Stimulated activated naive CD8-positive, alpha-beta T cell treated with anti-CD3 and anti-CD28 coated beads, Interleukin-15, amount 100 ng/mL, for 72 hours (primary cell): ENCODE data around the gene TBX5.

Experiments
- ATAC-seq: fragments of 150-1000 bp; cut with Tn5 transposase; 2 replicates; pipeline ENCODE4 v1.10.0; 2021; ENCODE audit warnings: mild to moderate bottlenecking, moderate library complexity
- DNase-seq, 2 donors: peaks; one replicate each; pipeline ENCODE4 v3.0.0; 2021 to 2022
- H3K27ac Mint-ChIP-seq, 2 donors: one replicate each; pipeline ENCODE4 v1.8.0; 2022; ENCODE audit warnings: mild to moderate bottlenecking in 2 of 2, mixed read lengths in 2 of 2, moderate library complexity in 2 of 2
- H3K27me3 Mint-ChIP-seq: one replicate; pipeline ENCODE4 v1.8.0; 2022; ENCODE audit warnings: mixed read lengths
- H3K4me1 Mint-ChIP-seq: one replicate; pipeline ENCODE4 v1.8.0; 2022; ENCODE audit warnings: mild to moderate bottlenecking, mixed read lengths
- H3K4me3 Mint-ChIP-seq, 2 donors: one replicate each; pipeline ENCODE4 v1.8.0; 2022; ENCODE audit warnings: mild to moderate bottlenecking in 2 of 2, mixed read lengths in 2 of 2, moderate library complexity in 1 of 2
- H3K9me3 Mint-ChIP-seq, 2 donors: one replicate each; pipeline ENCODE4 v1.8.0; 2022; ENCODE audit warnings: mixed read lengths in 2 of 2

TBX5 gene

GRCh38 chr12:114340231-114340630 lies 65.7 kb downstream of the TBX5 start:
- Mint-ChIP-seq H3K27me3 (peaks cover 8% of the 10 kb centered on the region), H3K27ac (no peak overlapping the region), H3K4me1 (no peaks in the 10 kb centered on the region), H3K4me3 (no peak overlapping the region), H3K9me3 (peaks cover 0 to 6% of the 10 kb centered on the region in 2 donors)
- no peak for ATAC-seq
- DNase-seq = no peak

- Mint-ChIP-seq H3K4me3 (no peak overlapping the region), H3K27me3 (peaks cover 12% of the 10 kb centered on the region), H3K27ac (no peak overlapping the region), H3K9me3 (peaks cover 0 to 6% of the 10 kb centered on the region in 2 donors), H3K4me1 (no peaks in the 10 kb centered on the region)
- no peak for DNase-seq
- ATAC-seq = no peak
Observed at GRCh38 chr12:114339626-114340025, 66.3 kb downstream of the TBX5 start.

- peaks cover 6 to 13% of the 10 kb centered on the region in 2 donors for H3K9me3 Mint-ChIP-seq
- H3K27me3 Mint-ChIP-seq = peaks cover 12% of the 10 kb centered on the region
- no peaks in the 10 kb centered on the region for H3K4me1 Mint-ChIP-seq
- no peak overlapping the region for H3K4me3 Mint-ChIP-seq
- ATAC-seq (no peak), DNase-seq (no peak)
- no peak overlapping the region for H3K27ac Mint-ChIP-seq
Observed at GRCh38 chr12:114335607-114336006, 70.3 kb downstream of the TBX5 start.

GRCh38 chr12:114334395-114334794 lies 71.5 kb downstream of the TBX5 start:
- no peak for ATAC-seq

GRCh38 chr12:114328292-114328691 lies 77.7 kb downstream of the TBX5 start:
- Mint-ChIP-seq H3K4me3 (no peak overlapping the region), H3K9me3 (peaks cover 0 to 24% of the 10 kb centered on the region in 2 donors), H3K27ac (no peak overlapping the region), H3K4me1 (no peaks in the 10 kb centered on the region), H3K27me3 (no peaks in the 10 kb centered on the region)
- DNase-seq (no peak), ATAC-seq (no peak)

More at GRCh38 chr12:114334395-114334794, 71.5 kb downstream of the TBX5 start:
- Mint-ChIP-seq H3K9me3 (peaks cover 6 to 20% of the 10 kb centered on the region in 2 donors), H3K27ac (no peak overlapping the region), H3K4me1 (no peaks in the 10 kb centered on the region), H3K27me3 (peaks cover 12% of the 10 kb centered on the region), H3K4me3 (no peak overlapping the region)
- no peak for DNase-seq

- H3K4me1 Mint-ChIP-seq = no peaks in the 10 kb centered on the region
- H3K4me3 Mint-ChIP-seq = no peak overlapping the region
- ATAC-seq (no peak), DNase-seq (no peak)
- H3K27ac Mint-ChIP-seq = no peak overlapping the region
- H3K27me3 Mint-ChIP-seq = no peaks in the 10 kb centered on the region
- H3K9me3 Mint-ChIP-seq = peaks cover 0 to 24% of the 10 kb centered on the region in 2 donors
Observed at GRCh38 chr12:114327765-114328164, 78.2 kb downstream of the TBX5 start.

- DNase-seq = no peak
- no peak for ATAC-seq
- H3K27me3 Mint-ChIP-seq = peaks cover 7% of the 10 kb centered on the region
- H3K4me3 Mint-ChIP-seq = no peak overlapping the region
- no peak overlapping the region for H3K27ac Mint-ChIP-seq
- peaks cover 0 to 5% of the 10 kb centered on the region in 2 donors for H3K9me3 Mint-ChIP-seq
- H3K4me1 Mint-ChIP-seq = no peaks in the 10 kb centered on the region
Observed at GRCh38 chr12:114321524-114321923, 84.4 kb downstream of the TBX5 start.

- ATAC-seq = no peak
- Mint-ChIP-seq H3K27ac (no peak overlapping the region), H3K27me3 (peaks cover 7% of the 10 kb centered on the region), H3K9me3 (peaks cover 0 to 5% of the 10 kb centered on the region in 2 donors), H3K4me1 (no peaks in the 10 kb centered on the region), H3K4me3 (no peak overlapping the region)
- DNase-seq = no peak
Observed at GRCh38 chr12:114320968-114321367, 85.0 kb downstream of the TBX5 start.

GRCh38 chr12:114320101-114320500 lies 85.8 kb downstream of the TBX5 start:
- no peak overlapping the region for H3K27ac Mint-ChIP-seq
- ATAC-seq (no peak), DNase-seq (no peak)
- H3K4me3 Mint-ChIP-seq = no peak overlapping the region
- no peaks in the 10 kb centered on the region for H3K4me1 Mint-ChIP-seq
- peaks cover 0 to 5% of the 10 kb centered on the region in 2 donors for H3K9me3 Mint-ChIP-seq
- H3K27me3 Mint-ChIP-seq = peaks cover 7% of the 10 kb centered on the region

- ATAC-seq (no peak), DNase-seq (no peak)
- Mint-ChIP-seq H3K4me3 (no peak overlapping the region), H3K27ac (no peak overlapping the region), H3K27me3 (peaks cover 7% of the 10 kb centered on the region), H3K9me3 (peaks cover 0 to 5% of the 10 kb centered on the region in 2 donors), H3K4me1 (no peaks in the 10 kb centered on the region)
Observed at GRCh38 chr12:114319422-114319821, 86.5 kb downstream of the TBX5 start.

- no peak for ATAC-seq
- peaks cover 7% of the 10 kb centered on the region for H3K27me3 Mint-ChIP-seq
- no peak overlapping the region for H3K4me3 Mint-ChIP-seq
- H3K4me1 Mint-ChIP-seq = no peaks in the 10 kb centered on the region
- no peak for DNase-seq
- H3K9me3 Mint-ChIP-seq = peaks cover 0 to 5% of the 10 kb centered on the region in 2 donors
- H3K27ac Mint-ChIP-seq = no peak overlapping the region
Observed at GRCh38 chr12:114318984-114319383, 87.0 kb downstream of the TBX5 start.

- H3K27me3 Mint-ChIP-seq = peaks cover 7% of the 10 kb centered on the region
- peaks cover 0 to 5% of the 10 kb centered on the region in 2 donors for H3K9me3 Mint-ChIP-seq
- DNase-seq (no peak), ATAC-seq (no peak)
- no peaks in the 10 kb centered on the region for H3K4me1 Mint-ChIP-seq
- H3K27ac Mint-ChIP-seq = no peak overlapping the region
- no peak overlapping the region for H3K4me3 Mint-ChIP-seq
Observed at GRCh38 chr12:114316076-114316475, 89.9 kb downstream of the TBX5 start.

- H3K9me3 Mint-ChIP-seq = peaks cover 0 to 2% of the 10 kb centered on the region in 2 donors
- no peak overlapping the region for H3K27ac Mint-ChIP-seq
- H3K4me1 Mint-ChIP-seq = no peaks in the 10 kb centered on the region
- no peak for ATAC-seq
- peaks cover 5% of the 10 kb centered on the region for H3K27me3 Mint-ChIP-seq
- DNase-seq = no peak
- H3K4me3 Mint-ChIP-seq = no peak overlapping the region
Observed at GRCh38 chr12:114314974-114315720, 90.8 kb downstream of the TBX5 start.

- ATAC-seq (no peak), DNase-seq (no peak)
- no peaks in the 10 kb centered on the region for H3K9me3 Mint-ChIP-seq
- no peak overlapping the region for H3K27ac Mint-ChIP-seq
- H3K27me3 Mint-ChIP-seq = no peaks in the 10 kb centered on the region
- no peak overlapping the region for H3K4me3 Mint-ChIP-seq
- H3K4me1 Mint-ChIP-seq = no peaks in the 10 kb centered on the region
Observed at GRCh38 chr12:114314403-114314802, 91.5 kb downstream of the TBX5 start.

- no peaks in the 10 kb centered on the region for H3K4me1 Mint-ChIP-seq
- H3K9me3 Mint-ChIP-seq = peaks cover 0 to 1% of the 10 kb centered on the region in 2 donors
- ATAC-seq (no peak), DNase-seq (no peak)
- no peaks in the 10 kb centered on the region for H3K27me3 Mint-ChIP-seq
- H3K27ac Mint-ChIP-seq = no peak overlapping the region
- no peak overlapping the region for H3K4me3 Mint-ChIP-seq
Observed at GRCh38 chr12:114313910-114314309, 92.0 kb downstream of the TBX5 start.

- DNase-seq = no peak
- Mint-ChIP-seq H3K27ac (no peak overlapping the region), H3K9me3 (peaks cover 0 to 10% of the 10 kb centered on the region in 2 donors), H3K4me3 (no peak overlapping the region), H3K27me3 (no peaks in the 10 kb centered on the region), H3K4me1 (no peaks in the 10 kb centered on the region)
- no peak for ATAC-seq
Observed at GRCh38 chr12:114311974-114312373, 94.0 kb downstream of the TBX5 start.

- Mint-ChIP-seq H3K4me1 (no peaks in the 10 kb centered on the region), H3K27ac (no peak overlapping the region), H3K9me3 (peaks cover 6 to 15% of the 10 kb centered on the region in 2 donors), H3K4me3 (no peak overlapping the region), H3K27me3 (peaks cover 7% of the 10 kb centered on the region)
- no peak for DNase-seq
- no peak for ATAC-seq
Observed at GRCh38 chr12:114306646-114307045, 99.3 kb downstream of the TBX5 start.
